Measurements from ENCODE around the gene INSYN1. TPM values are rescaled to one million over a fixed set of nuclear protein-coding genes. Genes with fewer than 3 reads are reported as not detected.

INSYN1 gene
- total RNA-seq, 4 donors from 2014 or later = 22.7 to 70.1 (median 45.7) TPM

DNA sequence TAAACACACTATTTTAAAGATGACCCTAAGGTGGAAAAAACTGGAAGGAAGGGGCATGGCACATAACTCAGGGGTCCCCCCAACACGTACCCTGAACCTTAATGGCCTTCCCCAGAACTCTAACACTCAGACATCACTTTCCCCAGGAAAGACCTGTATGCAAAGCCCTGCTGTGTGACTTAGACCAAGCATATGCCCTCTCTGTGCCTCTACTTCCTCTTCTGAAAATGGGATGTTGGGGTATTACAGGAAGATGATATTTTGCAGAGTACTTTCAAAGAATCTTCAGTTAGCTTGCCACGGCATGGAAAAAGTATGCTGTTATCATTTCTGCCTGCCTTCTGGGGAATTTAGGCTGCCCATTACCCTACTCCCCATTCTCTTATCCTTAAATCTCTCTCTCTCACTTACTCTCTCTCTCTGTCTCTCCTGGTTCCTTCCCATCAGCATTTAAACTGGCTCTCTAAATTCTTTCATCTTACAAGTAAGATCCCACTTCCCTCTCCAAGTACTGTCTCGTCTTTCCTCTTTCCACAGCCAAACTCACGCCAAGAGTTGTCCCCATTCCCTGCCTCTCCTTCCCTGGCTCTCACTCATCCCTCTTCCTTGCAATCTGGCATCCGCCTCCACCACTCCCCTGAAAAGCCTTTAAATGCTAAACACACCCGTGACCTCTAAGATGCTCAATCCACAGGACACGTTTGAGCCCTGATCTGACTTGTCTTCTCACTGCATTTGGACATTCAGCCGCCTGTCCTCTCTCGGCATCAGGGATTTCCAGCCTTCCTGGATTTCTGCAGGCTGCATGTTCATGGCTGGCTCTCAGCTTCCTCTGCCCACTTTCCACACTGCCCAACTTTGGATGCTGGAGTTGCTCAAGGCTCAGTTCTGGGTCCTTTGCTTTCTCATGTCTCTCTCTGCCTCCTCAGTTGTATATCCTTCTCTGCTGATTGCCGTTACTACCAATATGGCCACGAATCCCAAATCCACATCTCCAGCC, 7.5 kb upstream of the INSYN1 start:
- Histone ChIP-seq H3K4me1 (no peaks in the 10 kb centered on the region), H3K9me3 (no peaks in the 10 kb centered on the region), H3K4me3 (no peak overlapping the region), H3K27me3 (peaks cover 34% of the 10 kb centered on the region), H3K36me3 (no peaks in the 10 kb centered on the region), H3K27ac (no peak overlapping the region)
- DNase-seq (ENCODE audit: low spot score in 2 of 2) = no peak
- TF ChIP-seq POLR2A (IDR thresholded peaks at IDR 0.05) (no peak), EP300 (IDR thresholded peaks at IDR 0.05) (no peak), CTCF (IDR thresholded peaks at IDR 0.05) (no peak), POLR2AphosphoS5 (IDR thresholded peaks at IDR 0.05) (no peak)
- 38% methylated on average over 11 of the region's 11 CpGs for WGBS

DNA sequence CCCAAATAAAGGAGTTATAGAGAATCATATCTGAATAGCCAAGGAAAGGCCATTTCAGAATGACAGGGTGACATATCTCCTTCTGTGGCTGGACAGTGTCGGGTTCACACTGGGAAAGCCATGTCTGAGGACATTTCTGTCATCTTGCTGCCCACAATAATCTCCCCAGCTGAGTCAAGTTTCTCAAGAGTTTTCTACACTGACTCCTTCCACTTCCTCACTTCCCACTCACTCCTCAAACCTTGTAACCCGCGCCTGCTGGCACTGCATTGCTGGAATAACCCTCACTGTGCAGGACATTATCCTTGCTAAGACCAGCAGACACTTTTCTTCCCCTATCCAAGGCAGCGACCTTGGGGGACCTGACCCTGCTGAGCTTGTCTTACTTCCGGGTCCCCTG, 5.3 kb upstream of the INSYN1 start:
- H3K9me3 ChIP-seq = no peaks in the 10 kb centered on the region
- 72% methylated on average over 5 of the region's 5 CpGs for WGBS
- no peaks in the 10 kb centered on the region for H3K36me3 ChIP-seq
- no peak overlapping the region for H3K27ac ChIP-seq
- H3K27me3 ChIP-seq = peaks cover 34% of the 10 kb centered on the region
- H3K4me3 ChIP-seq = no peak overlapping the region
- DNase-seq (ENCODE audit: low spot score in 2 of 2) = no peak
- peaks cover 11% of the 10 kb centered on the region for H3K4me1 ChIP-seq
- TF ChIP-seq POLR2A (IDR thresholded peaks at IDR 0.05) (no peak), EP300 (IDR thresholded peaks at IDR 0.05) (no peak), POLR2AphosphoS5 (IDR thresholded peaks at IDR 0.05) (no peak), CTCF (IDR thresholded peaks at IDR 0.05) (no peak)

GRCh38 chr15:73757571-73757970, 4.4 kb upstream of the INSYN1 start:
- TF ChIP-seq CTCF (IDR thresholded peaks at IDR 0.05) = no peak
- Histone ChIP-seq H3K4me3 (no peak overlapping the region), H3K4me1 (peaks cover 18% of the 10 kb centered on the region), H3K9me3 (no peaks in the 10 kb centered on the region), H3K27ac (no peak overlapping the region), H3K27me3 (peaks cover 38% of the 10 kb centered on the region), H3K36me3 (no peaks in the 10 kb centered on the region)
- DNase-seq (ENCODE audit: low spot score in 2 of 2) = no peak

GRCh38 chr15:73756947-73757513, 3.9 kb upstream of the INSYN1 start:
- H3K9me3 ChIP-seq = no peaks in the 10 kb centered on the region
- no peak overlapping the region for H3K27ac ChIP-seq
- no peak overlapping the region for H3K4me3 ChIP-seq
- no peaks in the 10 kb centered on the region for H3K36me3 ChIP-seq
- peaks cover 44% of the 10 kb centered on the region for H3K27me3 ChIP-seq
- no peak for TF ChIP-seq POLR2AphosphoS5 (IDR thresholded peaks at IDR 0.05)
- TF ChIP-seq EP300 (IDR thresholded peaks at IDR 0.05) = no peak
- TF ChIP-seq POLR2A (IDR thresholded peaks at IDR 0.05) = no peak
- no peak for TF ChIP-seq CTCF (IDR thresholded peaks at IDR 0.05)
- WGBS = 61% methylated on average over 3 of the region's 3 CpGs
- H3K4me1 ChIP-seq = peaks cover 23% of the 10 kb centered on the region
- DNase-seq (ENCODE audit: low spot score in 2 of 2) = no peak

GRCh38 chr15:73756390-73756789, 3.2 kb upstream of the INSYN1 start:
- WGBS = 50% methylated on average over 2 of the region's 2 CpGs
- Histone ChIP-seq H3K4me3 (no peak overlapping the region), H3K27me3 (peaks cover 48% of the 10 kb centered on the region), H3K4me1 (peaks cover 30% of the 10 kb centered on the region), H3K36me3 (no peaks in the 10 kb centered on the region), H3K27ac (no peak overlapping the region), H3K9me3 (no peaks in the 10 kb centered on the region)
- DNase-seq (ENCODE audit: low spot score in 2 of 2) = no peak
- TF ChIP-seq POLR2AphosphoS5 (IDR thresholded peaks at IDR 0.05) = no peak
- no peak for TF ChIP-seq EP300 (IDR thresholded peaks at IDR 0.05)
- no peak for TF ChIP-seq POLR2A (IDR thresholded peaks at IDR 0.05)
- TF ChIP-seq CTCF (IDR thresholded peaks at IDR 0.05) = no peak
